Heart left ventricle (tissue), 16 donors: Measurements from ENCODE around the gene STIP1. TPM values are rescaled to one million over a fixed set of nuclear protein-coding genes. Genes with fewer than 3 reads are reported as not detected.

Experiments used
- ATAC-seq, 4 donors: fragments of 200-7000 bp; cut with Tn5 transposase; one replicate each; pipeline ENCODE4 v1.9.1; 2020 to 2022; ENCODE audit warnings: moderate library complexity in 4 of 4, mild to moderate bottlenecking in 3 of 4, moderate number of reproducible peaks in 1 of 4
- DNase-seq, 5 donors: peaks; one replicate each; pipeline ENCODE4 v3.0.0-alpha.2; 2020
- H3K27ac ChIP-seq, 12 donors: fragments of 200-600 bp; sonication (generic) in 4 of 12; one replicate each; pipeline versions ENCODE4 v1.5.0 to v1.8.0; 2016 to 2022; ENCODE audit warnings: mild to moderate bottlenecking in 2 of 12
- H3K27me3 ChIP-seq, 9 donors: fragments of 200-600 bp; sonication (generic) in 2 of 9; one replicate each; pipeline versions ENCODE4 v1.5.1 to v1.8.0; 2016 to 2022; ENCODE audit warnings: mild to moderate bottlenecking in 3 of 9
- H3K36me3 ChIP-seq, 9 donors: fragments of 200-600 bp; sonication (generic) in 2 of 9; one replicate each; pipeline versions ENCODE4 v1.5.0 to v1.8.0; 2018 to 2022; ENCODE audit warnings: mild to moderate bottlenecking in 2 of 9
- H3K4me1 ChIP-seq, 12 donors: fragments of 200-600 bp; sonication (generic) in 4 of 12; one replicate each; pipeline versions ENCODE4 v1.5.0 to v1.8.0; 2016 to 2022; ENCODE audit warnings: mild to moderate bottlenecking in 3 of 12
- H3K4me3 ChIP-seq, 12 donors: fragments of 200-600 bp; sonication (generic) in 4 of 12; one replicate each; pipeline versions ENCODE4 v1.5.0 to v1.8.0; 2017 to 2022; ENCODE audit warnings: mild to moderate bottlenecking in 9 of 12, moderate library complexity in 4 of 12
- H3K9me3 ChIP-seq, 12 donors: fragments of 200-600 bp; sonication (generic) in 4 of 12; one replicate each; pipeline versions ENCODE4 v1.5.0 to v1.8.0; 2016 to 2022; ENCODE audit warnings: mild to moderate bottlenecking in 1 of 12
- CTCF ChIP-seq, 12 donors: fragments of 200-600 bp; sonication (generic) in 4 of 12; IDR thresholded peaks; one replicate each; pipeline versions ENCODE4 v1.5.0 to v1.8.0; 2018 to 2022; ENCODE audit warnings: antibody characterized with exemption in 12 of 12, mild to moderate bottlenecking in 5 of 12
- POLR2A ChIP-seq, 2 donors: fragments of 450-650 bp; IDR thresholded peaks; one replicate each; pipeline ENCODE4 v1.6.1; 2017; ENCODE audit warnings: antibody characterized with exemption in 2 of 2, mild to moderate bottlenecking in 2 of 2, moderate library complexity in 2 of 2
- WGBS, 4 donors: extraction: QIAGEN DNeasy Blood & Tissue Kit in 2 of 4; methylation state at CpG; one replicate each; pipeline versions ENCODE4 v1.1.5 to v1.1.7; 2013 to 2018; 5-methylcytosine and 5-hydroxymethylcytosine counted together
- intact Hi-C, 10 donors: fragments of 100-400 bp; cut with DNase I; formaldehyde crosslinking; loops; one replicate each; pipeline versions ENCODE4 v1.11.1 to v1.14.2; 2022
- polyA plus RNA-seq, 2 donors: library from polyadenylated mRNA; stranded (reverse); fragments of 200-250 nt; gene quantifications; one replicate each; pipeline ENCODE4 v1.2.3, GENCODE V29; 2013
- total RNA-seq, 9 donors: library from RNA; depleted of rRNA in 2 of 9; stranded (reverse); fragments of >200 nt in 2 of 9; fragmentation: NEBNext Ultra II Directional in 3 of 9; extraction: Animal tissue kit (Norgen Biotek cat#: 25700) in 3 of 9; gene quantifications; one replicate each; pipeline versions ENCODE4 v1.1.0 to v1.2.4, GENCODE V29; 2016 to 2023
- donor health status: ischemic (EF 13 %, LVEDD 7.1; RV severe dilation, severe dysfunction).
- donor health status: healthy with polysubstance abuse.
- donor health status: DM: no; HTN: yes; CAD: no.
- donor health status: DM: no; HTN: no; CAD: no.
- donor health status: ischemic (EF 25% LVEDD 6.9; RV normal size, moderate dysfunction).
- donor health status: ischemic (EF 25% LVEDD 5.7; RV mildly dilated, moderate dysfunction).
- donor health status: healthy.
- donor health status: DM: yes; HTN: yes; CAD: no.
- donor health status: ischemic (EF 35%, LVEDD 5.7; RV mildly dilated, moderate dysfunction).
- donor health status: nonischemic (EF 11% LVEDD 7.7; RV severe dilation, severe dysfunction).
- donor health status: DM: yes; HTN: yes; CAD: no.
- donor health status: PGD.
- donor health status: ischemic (EF 29% LVEDD 5.4; RV normal size, mild dysfunction).
- donor health status: nonischemic (EF 23%, LVEDD 6.1; RV moderate dilation, normal function).

STIP1 gene
- total and polyA plus RNA-seq, 11 donors = 68.8 to 175 (median 88.8) TPM

GRCh38 chr11:64139049-64139448 is 46.9 kb upstream of the STIP1 start:
- Histone ChIP-seq H3K36me3 (no peaks in the 10 kb centered on the region), H3K4me3 (no peak overlapping the region), H3K4me1 (peaks cover 0 to 22% (median 0%) of the 10 kb centered on the region in 12 donors), H3K27ac (peak overlapping the region in 2 of 12 donors; percentile 24 to 52), H3K9me3 (no peaks in the 10 kb centered on the region), H3K27me3 (no peaks in the 10 kb centered on the region)
- intact Hi-C loops = loop anchor here in 1 of 10 donors (5.0 kb wide), 1 partner anchor 97 kb away; no protein-coding TSS in a partner anchor
- 66 to 77% (median 72%) methylated on average over 15 of the region's 15 CpGs for WGBS, 4 donors
- ATAC-seq (peak; percentile 54 to 87 (median 62)), DNase-seq (peak in 2 of 5 donors; percentile 48 to 73)
- TF ChIP-seq CTCF (IDR thresholded peaks at IDR 0.05) = no peak
- no peak for TF ChIP-seq POLR2A (IDR thresholded peaks at IDR 0.05)

DNA sequence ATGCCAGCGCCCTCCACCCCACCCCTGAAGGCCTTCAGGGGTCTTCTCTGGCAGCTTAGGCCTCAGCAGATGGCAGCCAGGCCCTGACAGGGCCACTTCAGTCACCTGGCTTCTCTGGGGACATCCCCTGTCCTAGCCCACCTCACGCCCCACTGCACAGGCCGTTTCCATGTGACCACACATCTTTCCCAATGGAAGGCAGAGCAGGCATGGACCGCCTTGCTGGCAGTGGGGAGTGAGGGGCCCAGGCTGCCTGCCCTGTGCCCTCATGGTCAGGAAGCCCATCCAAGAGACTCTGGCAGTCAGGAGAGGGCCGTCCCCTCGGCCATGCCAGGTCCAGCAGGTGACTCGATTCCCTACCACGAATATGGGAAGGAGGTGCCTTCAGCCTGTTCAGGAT is 45.9 kb upstream of the STIP1 start:
- intact Hi-C loops = loop anchor here in 3 of 10 donors (10.0 kb wide), 1 partner anchor 375 kb away; the partner anchor contains the start of gene ZFTA (in 3 of the 3)
- TF ChIP-seq CTCF (IDR thresholded peaks at IDR 0.05) (no peak), POLR2A (IDR thresholded peaks at IDR 0.05) (no peak)

DNA sequence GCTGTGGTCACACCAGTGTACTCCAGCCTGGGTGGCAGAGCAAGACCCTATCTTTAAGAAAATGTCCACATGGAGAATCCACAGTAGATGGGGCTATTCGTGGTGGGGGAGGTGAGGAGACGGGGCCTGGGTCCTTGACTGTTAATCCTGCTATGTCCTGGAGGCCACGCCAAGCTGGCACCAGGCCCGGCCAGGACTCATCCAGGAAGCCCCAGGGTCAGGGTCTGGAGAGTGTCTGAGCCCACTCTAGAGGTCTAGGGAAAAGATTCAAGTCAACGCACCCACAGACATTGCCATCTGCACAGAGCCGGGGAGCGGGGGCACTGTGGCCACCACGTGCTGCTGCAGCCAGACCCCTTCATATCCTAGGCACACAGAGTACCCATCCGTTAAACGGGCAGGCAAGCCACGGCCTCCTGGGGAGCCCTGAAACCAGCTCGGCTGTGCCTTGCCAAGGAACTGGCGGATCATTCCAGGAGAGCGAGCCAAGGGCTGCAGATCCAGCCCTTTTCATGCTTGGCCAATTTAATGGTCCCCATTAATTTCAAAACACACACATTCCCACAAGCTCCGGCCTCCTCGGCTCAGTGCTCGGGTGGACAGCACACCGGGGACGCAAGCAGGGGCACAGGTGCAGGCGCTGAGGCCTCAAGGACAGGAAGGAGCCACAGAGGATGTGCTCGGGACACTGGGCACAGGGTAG is 44.7 kb upstream of the STIP1 start:
- 71 to 86% (median 84%) methylated on average over 9 to 21 of the region's 21 CpGs for WGBS, 4 donors
- Histone ChIP-seq H3K4me1 (peaks cover 0 to 18% (median 0%) of the 10 kb centered on the region in 12 donors), H3K4me3 (no peak overlapping the region), H3K27me3 (no peaks in the 10 kb centered on the region), H3K9me3 (no peaks in the 10 kb centered on the region), H3K36me3 (no peaks in the 10 kb centered on the region), H3K27ac (no peak overlapping the region)
- no peak for TF ChIP-seq CTCF (IDR thresholded peaks at IDR 0.05)
- intact Hi-C loops = loop anchor here in 3 of 10 donors (10.0 kb wide), 1 partner anchor 376 kb away; the partner anchor contains the start of gene ZFTA (in 3 of the 3)
- ATAC-seq = peak in 1 of 4 donors; percentile 6
- no peak for DNase-seq

More for the DNA sequence above, 45.9 kb upstream of the STIP1 start:
- Histone ChIP-seq H3K36me3 (no peaks in the 10 kb centered on the region), H3K27ac (no peak overlapping the region), H3K4me1 (peaks cover 0 to 18% (median 0%) of the 10 kb centered on the region in 12 donors), H3K4me3 (no peak overlapping the region), H3K9me3 (no peaks in the 10 kb centered on the region), H3K27me3 (no peaks in the 10 kb centered on the region)
- no peak for ATAC-seq
- DNase-seq = no peak
- 89 to 95% (median 94%) methylated on average over 8 of the region's 8 CpGs for WGBS, 4 donors
